Lower leg skin (tissue), 3 donors: ENCODE results near the gene SPATA2.

Source experiments
- POLR2A ChIP-seq, 2 donors: fragments of 450-650 bp; IDR thresholded peaks; one replicate each; pipeline ENCODE4 v1.6.1; 2016 to 2017; ENCODE audit warnings: antibody characterized with exemption in 2 of 2, mild to moderate bottlenecking in 1 of 2, moderate library complexity in 1 of 2
- TF ChIP-seq, protein P1 (sequence below), 3 donors: fragments of 450-650 bp; IDR thresholded peaks; one replicate each; pipeline ENCODE4 v1.5.1; 2016; ENCODE audit warnings: antibody characterized with exemption in 3 of 3, mild to moderate bottlenecking in 3 of 3, moderate library complexity in 2 of 3

DNA sequence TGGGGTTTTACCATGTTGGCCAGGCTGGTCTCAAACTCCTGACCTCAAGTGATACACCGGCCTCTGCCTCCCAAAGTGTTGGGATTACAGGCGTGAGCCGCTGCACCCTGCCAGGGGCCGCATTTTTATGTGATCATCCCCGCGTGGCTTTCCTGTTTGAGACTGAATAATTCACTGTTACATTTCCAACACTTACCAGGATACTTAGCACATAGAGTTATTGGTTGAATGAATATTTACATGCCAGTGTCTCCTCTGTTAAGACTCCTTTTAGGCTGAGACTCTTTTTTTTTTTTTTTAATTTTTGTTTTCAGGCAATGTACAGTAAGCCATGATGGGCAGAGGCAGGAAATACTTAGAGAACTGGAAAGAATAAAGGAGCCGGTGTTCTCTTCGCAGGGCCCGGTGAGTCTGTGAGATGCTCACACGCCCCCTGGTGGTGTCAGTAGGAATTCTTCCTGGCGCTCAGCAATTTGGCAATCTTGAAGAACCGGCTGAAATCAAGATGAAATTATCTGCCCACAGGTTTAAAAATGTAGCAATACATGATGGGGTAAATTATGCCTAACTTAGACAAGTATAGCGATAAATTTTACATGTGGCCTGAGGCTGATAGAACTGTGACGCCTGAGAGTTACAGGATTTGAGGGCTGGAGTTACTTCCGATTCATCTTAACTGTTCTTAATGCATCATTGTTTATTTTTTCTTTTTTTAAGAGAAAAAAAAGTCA lies 13.2 kb upstream of the SPATA2 start:
- TF ChIP-seq, protein P1, sequence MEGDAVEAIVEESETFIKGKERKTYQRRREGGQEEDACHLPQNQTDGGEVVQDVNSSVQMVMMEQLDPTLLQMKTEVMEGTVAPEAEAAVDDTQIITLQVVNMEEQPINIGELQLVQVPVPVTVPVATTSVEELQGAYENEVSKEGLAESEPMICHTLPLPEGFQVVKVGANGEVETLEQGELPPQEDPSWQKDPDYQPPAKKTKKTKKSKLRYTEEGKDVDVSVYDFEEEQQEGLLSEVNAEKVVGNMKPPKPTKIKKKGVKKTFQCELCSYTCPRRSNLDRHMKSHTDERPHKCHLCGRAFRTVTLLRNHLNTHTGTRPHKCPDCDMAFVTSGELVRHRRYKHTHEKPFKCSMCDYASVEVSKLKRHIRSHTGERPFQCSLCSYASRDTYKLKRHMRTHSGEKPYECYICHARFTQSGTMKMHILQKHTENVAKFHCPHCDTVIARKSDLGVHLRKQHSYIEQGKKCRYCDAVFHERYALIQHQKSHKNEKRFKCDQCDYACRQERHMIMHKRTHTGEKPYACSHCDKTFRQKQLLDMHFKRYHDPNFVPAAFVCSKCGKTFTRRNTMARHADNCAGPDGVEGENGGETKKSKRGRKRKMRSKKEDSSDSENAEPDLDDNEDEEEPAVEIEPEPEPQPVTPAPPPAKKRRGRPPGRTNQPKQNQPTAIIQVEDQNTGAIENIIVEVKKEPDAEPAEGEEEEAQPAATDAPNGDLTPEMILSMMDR (IDR thresholded peaks at IDR 0.05): peak in 1 of 3 donors; percentile 79
- TF ChIP-seq POLR2A (IDR thresholded peaks at IDR 0.05): no peak
